WTC11 (cell line): ENCODE measurements around the gene CSTPP1. TPM values are rescaled to one million over a fixed set of nuclear protein-coding genes. Genes with fewer than 3 reads are reported as not detected.

Source experiments
- ATAC-seq: fragments of 200-7000 bp; cut with Tn5 transposase; 2 replicates; pipeline ENCODE4 v1.10.0; 2021; ENCODE audit warnings: mild to moderate bottlenecking, moderate library complexity
- CTCF ChIA-PET: fragments of 300-600 bp; sonication (Branson Sonifier 250); formaldehyde crosslinking; loops from one replicate; lab custom pipeline; 2021; ENCODE audit warnings: antibody characterized with exemption; lab: Charles Lee
- POLR2A ChIA-PET: fragments of 350-600 bp; sonication (Branson Sonifier 250); formaldehyde crosslinking; loops from one replicate; lab custom pipeline; 2021; ENCODE audit warnings: antibody characterized with exemption; lab: Charles Lee
- DNase-seq: peaks from one replicate; pipeline ENCODE4 v3.0.0; 2021; ENCODE audit warnings: low spot score
- H3K27ac Mint-ChIP-seq: 2 replicates; pipeline ENCODE4 v1.8.0; 2021; ENCODE audit warnings: mixed read lengths
- H3K27me3 Mint-ChIP-seq: 2 replicates; pipeline ENCODE4 v1.8.0; 2021; ENCODE audit warnings: low read depth, mild to moderate bottlenecking, moderate library complexity, mixed read lengths
- H3K36me3 Mint-ChIP-seq: 2 replicates; pipeline ENCODE4 v1.8.0; 2021; ENCODE audit warnings: mixed read lengths
- H3K4me1 Mint-ChIP-seq: 2 replicates; pipeline ENCODE4 v1.8.0; 2022; ENCODE audit warnings: mixed read lengths
- H3K4me3 Mint-ChIP-seq: 2 replicates; pipeline ENCODE4 v1.8.0; 2021; ENCODE audit warnings: mild to moderate bottlenecking, moderate library complexity, mixed read lengths
- H3K9me3 Mint-ChIP-seq: 2 replicates; pipeline ENCODE4 v1.8.0; 2021; ENCODE audit warnings: mixed read lengths
- AR ChIP-seq: fragments of 250-450 bp; sonication (Bioruptor Pico); IDR thresholded peaks from 2 replicates; pipeline ENCODE4 v1.9.0; 2021; ENCODE audit warnings: mild to moderate bottlenecking
- CDX4 ChIP-seq: fragments of 250-450 bp; sonication (Bioruptor Pico); IDR thresholded peaks from 2 replicates; pipeline ENCODE4 v1.9.0; 2021; ENCODE audit warnings: moderate library complexity, mild to moderate bottlenecking, inconsistent platforms, borderline replicate concordance
- ETV6 ChIP-seq: sonication (generic); formaldehyde crosslinking; IDR thresholded peaks from 2 replicates; pipeline ENCODE4 v1.8.1; 2022; ENCODE audit warnings: mild to moderate bottlenecking, missing genetic modification reagents
- FOXK1 ChIP-seq: sonication (generic); formaldehyde crosslinking; IDR thresholded peaks from 2 replicates; pipeline ENCODE4 v1.8.0; 2022; ENCODE audit warnings: mild to moderate bottlenecking, moderate library complexity, missing genetic modification reagents
- FOXP4 ChIP-seq: sonication (generic); formaldehyde crosslinking; IDR thresholded peaks from 2 replicates; pipeline ENCODE4 v1.8.0; 2022; ENCODE audit warnings: mild to moderate bottlenecking, missing genetic modification reagents
- GRHL2 ChIP-seq: fragments of 250-450 bp; sonication (Bioruptor Pico); IDR thresholded peaks from 2 replicates; pipeline ENCODE4 v1.8.0; 2022; ENCODE audit warnings: mild to moderate bottlenecking, moderate library complexity; ENCODE audit not compliant: insufficient replicate concordance, severe bottlenecking
- GTF2I ChIP-seq: fragments of 250-450 bp; sonication (Bioruptor Pico); conservative IDR thresholded peaks from 2 replicates; pipeline ENCODE4 v1.4.0; 2021; ENCODE audit warnings: mild to moderate bottlenecking
- MAX ChIP-seq: sonication (generic); formaldehyde crosslinking; IDR thresholded peaks from 2 replicates; pipeline ENCODE4 v1.8.0; 2022; ENCODE audit warnings: mild to moderate bottlenecking, missing genetic modification reagents
- NR3C1 ChIP-seq: sonication (generic); formaldehyde crosslinking; conservative IDR thresholded peaks from 2 replicates; pipeline ENCODE4 v1.8.1; 2023; ENCODE audit warnings: low read depth, mild to moderate bottlenecking, missing genetic modification reagents
- OVOL2 ChIP-seq: fragments of 250-450 bp; sonication (Bioruptor Pico); IDR thresholded peaks from 2 replicates; pipeline ENCODE4 v1.9.0; 2021; ENCODE audit warnings: mild to moderate bottlenecking, borderline replicate concordance
- PRRX2 ChIP-seq: fragments of 250-450 bp; sonication (Bioruptor Pico); IDR thresholded peaks from 2 replicates; pipeline ENCODE4 v1.8.0; 2021; ENCODE audit warnings: mild to moderate bottlenecking
- RELA ChIP-seq: sonication (generic); formaldehyde crosslinking; IDR thresholded peaks from 2 replicates; pipeline ENCODE4 v1.8.1; 2022; ENCODE audit warnings: missing genetic modification reagents, mild to moderate bottlenecking, borderline replicate concordance
- SMAD3 ChIP-seq: sonication (generic); formaldehyde crosslinking; IDR thresholded peaks from 2 replicates; pipeline ENCODE4 v1.8.0; 2022; ENCODE audit warnings: missing genetic modification reagents, mild to moderate bottlenecking, borderline replicate concordance
- ZNF138 ChIP-seq: sonication (generic); formaldehyde crosslinking; conservative IDR thresholded peaks from 2 replicates; pipeline ENCODE4 v1.8.1; 2022; ENCODE audit warnings: mild to moderate bottlenecking, moderate library complexity, missing genetic modification reagents
- ZNF232 ChIP-seq: sonication (generic); formaldehyde crosslinking; IDR thresholded peaks from 2 replicates; pipeline ENCODE4 v1.8.0; 2022; ENCODE audit warnings: mild to moderate bottlenecking, missing genetic modification reagents
- ZNF263 ChIP-seq: sonication (generic); formaldehyde crosslinking; IDR thresholded peaks from 2 replicates; pipeline ENCODE4 v1.8.1; 2022; ENCODE audit warnings: low read depth, mild to moderate bottlenecking, moderate library complexity, missing genetic modification reagents
- ZNF423 ChIP-seq: fragments of 250-450 bp; sonication (Bioruptor Pico); IDR thresholded peaks from 2 replicates; pipeline ENCODE4 v2.1.2; 2022; ENCODE audit warnings: mild to moderate bottlenecking, moderate library complexity
- ZNF671 ChIP-seq: fragments of 250-450 bp; sonication (Bioruptor Pico); IDR thresholded peaks from 2 replicates; pipeline ENCODE4 v1.8.0; 2021; ENCODE audit warnings: mild to moderate bottlenecking
- total RNA-seq: library from RNA; stranded (reverse); gene quantifications from 3 replicates; pipeline ENCODE4 v1.2.3, GENCODE V29; 2021
- TF ChIP-seq, protein P1 (sequence below): sonication (generic); formaldehyde crosslinking; IDR thresholded peaks from 2 replicates; pipeline ENCODE4 v1.8.1; 2022; ENCODE audit warnings: mild to moderate bottlenecking, missing genetic modification reagents, moderate library complexity, borderline replicate concordance
- TF ChIP-seq, protein P2 (sequence below): sonication (generic); formaldehyde crosslinking; IDR thresholded peaks from 2 replicates; pipeline ENCODE4 v1.8.1; 2023; ENCODE audit warnings: mild to moderate bottlenecking, missing genetic modification reagents
- TF ChIP-seq, protein P3 (sequence below): sonication (generic); formaldehyde crosslinking; IDR thresholded peaks from 2 replicates; pipeline ENCODE4 v1.8.1; 2022; ENCODE audit warnings: low read depth, missing genetic modification reagents, borderline replicate concordance

The CSTPP1 gene
- total RNA-seq, 1 experiment from 2014 or later: 23.6 TPM

DNA sequence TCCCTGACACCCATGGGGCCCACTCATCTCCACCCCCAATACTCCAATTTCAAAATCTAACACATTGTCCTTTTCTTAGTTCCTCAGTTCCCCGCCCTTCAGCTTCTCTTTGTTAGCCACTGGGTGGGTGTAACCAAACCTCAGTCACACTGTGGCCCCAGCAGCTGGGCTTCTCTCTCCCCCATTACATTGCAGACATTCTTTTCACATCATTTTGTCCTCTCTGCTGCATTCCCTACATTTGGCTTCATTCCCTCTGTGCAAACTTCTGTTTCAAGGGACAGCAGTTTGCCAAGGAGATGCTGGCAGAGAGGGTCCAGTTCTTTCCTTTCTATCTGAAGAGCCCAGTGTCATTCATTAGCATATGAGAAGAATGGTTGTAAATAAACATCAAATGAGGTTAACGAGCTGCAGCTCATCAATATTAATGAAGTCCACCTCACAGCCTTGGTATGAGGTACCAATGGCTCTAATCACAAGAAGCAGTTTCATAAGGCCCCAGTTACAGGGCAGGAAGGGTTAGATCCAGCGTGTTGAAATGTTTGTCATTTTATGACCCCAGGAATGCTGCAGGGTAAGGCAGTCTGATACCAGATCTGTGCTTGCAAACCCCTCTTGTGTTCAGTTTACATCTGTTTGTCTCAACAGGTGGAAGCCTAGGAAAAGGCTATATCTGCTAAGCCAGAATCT lies 167.8 kb downstream of the CSTPP1 start:
- no peaks in the 10 kb centered on the region for H3K9me3 Mint-ChIP-seq
- ATAC-seq: peak; percentile 78
- H3K4me3 Mint-ChIP-seq: no peak overlapping the region
- ChIA-PET CTCF (interaction anchor here (0.6 to 2.6 kb wide), 4 partner anchors 48 to 192 kb away, joined by 3 to 17 read pairs (median 4); no protein-coding TSS in a partner anchor), POLR2A (no interaction called here)
- TF ChIP-seq PRRX2 (CRISPR knock-in tag) (no peak), RELA (CRISPR knock-in tag) (no peak)
- peak overlapping the region; percentile 93 for H3K27ac Mint-ChIP-seq
- no peaks in the 10 kb centered on the region for H3K27me3 Mint-ChIP-seq
- H3K4me1 Mint-ChIP-seq: peaks cover 20% of the 10 kb centered on the region
- peak; percentile 24 for DNase-seq
- no peaks in the 10 kb centered on the region for H3K36me3 Mint-ChIP-seq

GRCh38 chr11:47105541-47105940 lies 169.0 kb downstream of the CSTPP1 start:
- Mint-ChIP-seq H3K27ac (0 out of 2 replicates have a peak overlapping the region, but pooled peaks have one; percentile 55), H3K4me3 (no peak overlapping the region), H3K4me1 (peaks cover 20% of the 10 kb centered on the region), H3K27me3 (no peaks in the 10 kb centered on the region), H3K36me3 (no peaks in the 10 kb centered on the region), H3K9me3 (no peaks in the 10 kb centered on the region)
- no peak for TF ChIP-seq GTF2I
- TF ChIP-seq, protein P1, sequence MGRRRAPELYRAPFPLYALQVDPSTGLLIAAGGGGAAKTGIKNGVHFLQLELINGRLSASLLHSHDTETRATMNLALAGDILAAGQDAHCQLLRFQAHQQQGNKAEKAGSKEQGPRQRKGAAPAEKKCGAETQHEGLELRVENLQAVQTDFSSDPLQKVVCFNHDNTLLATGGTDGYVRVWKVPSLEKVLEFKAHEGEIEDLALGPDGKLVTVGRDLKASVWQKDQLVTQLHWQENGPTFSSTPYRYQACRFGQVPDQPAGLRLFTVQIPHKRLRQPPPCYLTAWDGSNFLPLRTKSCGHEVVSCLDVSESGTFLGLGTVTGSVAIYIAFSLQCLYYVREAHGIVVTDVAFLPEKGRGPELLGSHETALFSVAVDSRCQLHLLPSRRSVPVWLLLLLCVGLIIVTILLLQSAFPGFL (CRISPR knock-in tag): no peak
- TF ChIP-seq ZNF138 (CRISPR knock-in tag): no peak
- no peak for TF ChIP-seq ETV6
- no peak for TF ChIP-seq NR3C1 (CRISPR knock-in tag)
- TF ChIP-seq ZNF263: no peak
- TF ChIP-seq FOXP4 (CRISPR knock-in tag): no peak
- TF ChIP-seq, protein P2, sequence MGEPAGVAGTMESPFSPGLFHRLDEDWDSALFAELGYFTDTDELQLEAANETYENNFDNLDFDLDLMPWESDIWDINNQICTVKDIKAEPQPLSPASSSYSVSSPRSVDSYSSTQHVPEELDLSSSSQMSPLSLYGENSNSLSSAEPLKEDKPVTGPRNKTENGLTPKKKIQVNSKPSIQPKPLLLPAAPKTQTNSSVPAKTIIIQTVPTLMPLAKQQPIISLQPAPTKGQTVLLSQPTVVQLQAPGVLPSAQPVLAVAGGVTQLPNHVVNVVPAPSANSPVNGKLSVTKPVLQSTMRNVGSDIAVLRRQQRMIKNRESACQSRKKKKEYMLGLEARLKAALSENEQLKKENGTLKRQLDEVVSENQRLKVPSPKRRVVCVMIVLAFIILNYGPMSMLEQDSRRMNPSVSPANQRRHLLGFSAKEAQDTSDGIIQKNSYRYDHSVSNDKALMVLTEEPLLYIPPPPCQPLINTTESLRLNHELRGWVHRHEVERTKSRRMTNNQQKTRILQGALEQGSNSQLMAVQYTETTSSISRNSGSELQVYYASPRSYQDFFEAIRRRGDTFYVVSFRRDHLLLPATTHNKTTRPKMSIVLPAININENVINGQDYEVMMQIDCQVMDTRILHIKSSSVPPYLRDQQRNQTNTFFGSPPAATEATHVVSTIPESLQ (CRISPR knock-in tag): no peak
- no peak for TF ChIP-seq SMAD3
- DNase-seq: no peak
- ChIA-PET CTCF (interaction anchor here (2.6 kb wide), 1 partner anchor 47 kb away, joined by 17 read pairs; no protein-coding TSS in a partner anchor), POLR2A (interaction anchor here (0.5 kb wide), 1 partner anchor 11 kb away, joined by 4 read pairs; no protein-coding TSS in a partner anchor)
- no peak for ATAC-seq

DNA sequence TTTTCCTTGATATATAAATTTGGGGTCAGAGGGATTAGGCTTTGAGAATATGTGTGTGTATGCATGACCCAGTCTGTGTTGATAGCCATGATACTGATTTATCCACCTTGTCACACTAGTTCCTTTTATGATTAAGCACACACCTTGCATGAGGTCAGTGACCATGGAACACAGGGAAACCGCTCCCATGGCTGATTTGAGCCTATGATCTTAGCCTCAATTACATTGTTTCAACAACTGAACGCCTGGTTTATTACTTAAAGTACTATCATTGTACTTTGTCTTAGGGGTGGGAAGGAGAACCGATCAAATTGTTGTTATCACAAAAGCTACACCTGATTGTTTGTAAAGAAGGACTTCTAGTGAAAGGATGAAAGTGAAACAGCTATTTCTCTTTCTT lies 169.4 kb downstream of the CSTPP1 start:
- H3K4me1 Mint-ChIP-seq: peaks cover 20% of the 10 kb centered on the region
- no peaks in the 10 kb centered on the region for H3K27me3 Mint-ChIP-seq
- H3K36me3 Mint-ChIP-seq: no peaks in the 10 kb centered on the region
- no peak overlapping the region for H3K4me3 Mint-ChIP-seq
- H3K27ac Mint-ChIP-seq: no peak overlapping the region; the same call in 1 of the 2 replicates
- ChIA-PET CTCF (interaction anchor here (2.6 kb wide), 1 partner anchor 47 kb away, joined by 17 read pairs; no protein-coding TSS in a partner anchor), POLR2A (interaction anchor here (0.5 kb wide), 1 partner anchor 10 kb away, joined by 4 read pairs; no protein-coding TSS in a partner anchor)
- ATAC-seq: no peak
- no peaks in the 10 kb centered on the region for H3K9me3 Mint-ChIP-seq
- no peak for DNase-seq
- TF ChIP-seq ZNF232 (CRISPR knock-in tag): no peak
- no peak for TF ChIP-seq MAX (CRISPR knock-in tag)
- TF ChIP-seq ZNF423 (CRISPR knock-in tag): no peak
- no peak for TF ChIP-seq OVOL2
- no peak for TF ChIP-seq CDX4 (CRISPR knock-in tag)
- TF ChIP-seq ZNF671: no peak
- TF ChIP-seq, protein P3, sequence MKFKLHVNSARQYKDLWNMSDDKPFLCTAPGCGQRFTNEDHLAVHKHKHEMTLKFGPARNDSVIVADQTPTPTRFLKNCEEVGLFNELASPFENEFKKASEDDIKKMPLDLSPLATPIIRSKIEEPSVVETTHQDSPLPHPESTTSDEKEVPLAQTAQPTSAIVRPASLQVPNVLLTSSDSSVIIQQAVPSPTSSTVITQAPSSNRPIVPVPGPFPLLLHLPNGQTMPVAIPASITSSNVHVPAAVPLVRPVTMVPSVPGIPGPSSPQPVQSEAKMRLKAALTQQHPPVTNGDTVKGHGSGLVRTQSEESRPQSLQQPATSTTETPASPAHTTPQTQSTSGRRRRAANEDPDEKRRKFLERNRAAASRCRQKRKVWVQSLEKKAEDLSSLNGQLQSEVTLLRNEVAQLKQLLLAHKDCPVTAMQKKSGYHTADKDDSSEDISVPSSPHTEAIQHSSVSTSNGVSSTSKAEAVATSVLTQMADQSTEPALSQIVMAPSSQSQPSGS (CRISPR knock-in tag): no peak
- TF ChIP-seq RELA (CRISPR knock-in tag): no peak
- TF ChIP-seq AR: no peak
- TF ChIP-seq FOXK1 (CRISPR knock-in tag): no peak
- no peak for TF ChIP-seq GRHL2 (CRISPR knock-in tag)
